Hepatocyte (in vitro differentiated cells): ENCODE measurements around the gene REP15. TPM values are rescaled to one million over a fixed set of nuclear protein-coding genes. Genes with fewer than 3 reads are reported as not detected.

Experiments
- DNase-seq: peaks from one replicate; pipeline ENCODE4 v3.0.0-alpha.2; 2016; ENCODE audit warnings: low spot score
- H2AFZ ChIP-seq: fragments of 200-600 bp; sonication (generic); 2 replicates; pipeline ENCODE4 v1.6.0; 2016; ENCODE audit warnings: antibody characterized with exemption, mild to moderate bottlenecking
- H3K27ac ChIP-seq: fragments of 200-600 bp; sonication (generic); 2 replicates; pipeline ENCODE4 v1.5.1; 2016; ENCODE audit warnings: mild to moderate bottlenecking
- H3K27me3 ChIP-seq: fragments of 200-600 bp; sonication (generic); 2 replicates; pipeline ENCODE4 v1.6.1; 2016
- H3K36me3 ChIP-seq: fragments of 200-600 bp; sonication (generic); replicated peaks from 2 replicates; pipeline ENCODE4 v1.5.1; 2016; ENCODE audit warnings: low read depth; ENCODE audit not compliant: insufficient read depth
- H3K4me1 ChIP-seq: fragments of 200-600 bp; sonication (generic); 2 replicates; pipeline ENCODE4 v1.5.1; 2016; ENCODE audit warnings: mild to moderate bottlenecking, moderate library complexity; ENCODE audit not compliant: insufficient read depth
- H3K4me2 ChIP-seq: fragments of 200-600 bp; sonication (generic); 2 replicates; pipeline ENCODE4 v1.6.0; 2016
- H3K4me3 ChIP-seq: fragments of 200-600 bp; sonication (generic); 2 replicates; pipeline ENCODE4 v1.5.1; 2016; ENCODE audit warnings: mild to moderate bottlenecking
- H3K79me2 ChIP-seq: fragments of 200-600 bp; sonication (generic); 2 replicates; pipeline ENCODE4 v1.6.0; 2017; ENCODE audit warnings: mild to moderate bottlenecking
- H3K9me2 ChIP-seq: fragments of 200-600 bp; sonication (generic); replicated peaks from 2 replicates; pipeline ENCODE4 v1.6.0; 2017; ENCODE audit warnings: mild to moderate bottlenecking; ENCODE audit not compliant: insufficient read depth
- H3K9me3 ChIP-seq: fragments of 200-600 bp; sonication (generic); 2 replicates; pipeline ENCODE4 v1.5.1; 2016; ENCODE audit warnings: low read depth, mild to moderate bottlenecking
- H4K20me1 ChIP-seq: fragments of 200-600 bp; sonication (generic); 2 replicates; pipeline ENCODE4 v1.6.0; 2016; ENCODE audit warnings: mild to moderate bottlenecking; ENCODE audit not compliant: insufficient read depth, poor library complexity, severe bottlenecking
- EZH2 ChIP-seq: fragments of 200-600 bp; sonication (generic); IDR thresholded peaks from 2 replicates; pipeline ENCODE4 v1.6.1; 2016; ENCODE audit warnings: antibody characterized with exemption, mild to moderate bottlenecking, borderline replicate concordance
- EZH2phosphoT487 ChIP-seq: fragments of 200-600 bp; sonication (generic); IDR thresholded peaks from one replicate; pipeline ENCODE4 v1.6.1; 2018; ENCODE audit warnings: antibody characterized with exemption, mild to moderate bottlenecking, low read depth, moderate library complexity; ENCODE audit not compliant: unreplicated experiment, severe bottlenecking
- WGBS: methylation state at CpG from one replicate; pipeline ENCODE4 v1.1.6; 2016; ENCODE audit warnings: low lambda C conversion rate; ENCODE audit errors: missing lambda C conversion rate; 5-methylcytosine and 5-hydroxymethylcytosine counted together
- polyA plus RNA-seq: library from polyadenylated mRNA; unstranded; fragments of >200 nt; fragmentation: Nextera tagmentation; extraction: Ambion mirVana; gene quantifications from 2 replicates; pipeline ENCODE4 v1.2.1, GENCODE V29; 2016
- total RNA-seq: library from RNA; depleted of rRNA; stranded (reverse); fragments of >200 nt; gene quantifications from 2 replicates; pipeline ENCODE4 v1.2.3, GENCODE V29; 2014
- TF ChIP-seq, protein P1 (sequence below): fragments of 200-600 bp; sonication (generic); IDR thresholded peaks from 2 replicates; pipeline ENCODE4 v1.5.1; 2016; ENCODE audit warnings: antibody characterized with exemption, mild to moderate bottlenecking; ENCODE audit not compliant: poor library complexity

Gene REP15
- total and polyA plus RNA-seq, 2 experiments from 2014 or later: 1.2 to 4.7 TPM

DNA sequence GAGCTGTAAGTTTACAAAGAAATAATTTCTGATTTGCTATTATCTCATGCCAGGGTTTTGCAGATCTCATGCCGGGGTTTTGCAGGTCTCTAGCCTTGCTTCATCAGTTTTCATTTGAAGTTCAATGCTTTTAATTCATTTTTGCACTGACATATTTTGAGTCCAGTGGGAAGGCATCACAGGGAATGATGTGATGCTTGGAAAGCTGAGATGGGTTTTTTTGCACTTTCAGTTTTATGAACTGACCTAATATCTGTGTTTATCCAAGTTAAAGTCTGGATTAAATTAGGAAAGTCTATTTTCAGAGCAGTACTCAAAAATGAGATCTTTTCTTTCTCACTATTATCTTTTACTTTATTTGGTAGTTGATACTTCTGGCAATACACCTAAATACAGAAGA, 23.6 kb upstream of the REP15 start:
- Histone ChIP-seq H3K36me3 (no peaks in the 10 kb centered on the region), H3K4me1 (no peaks in the 10 kb centered on the region), H3K79me2 (no peaks in the 10 kb centered on the region), H3K27me3 (no peaks in the 10 kb centered on the region), H3K9me3 (no peaks in the 10 kb centered on the region), H3K4me3 (no peak overlapping the region), H3K9me2 (no peaks in the 10 kb centered on the region), H2AFZ (no peak overlapping the region), H4K20me1 (no peaks in the 10 kb centered on the region), H3K27ac (no peak overlapping the region), H3K4me2 (no peak overlapping the region)
- WGBS: 81% methylated on average over 1 of the region's 1 CpG
- TF ChIP-seq EZH2 (no peak), EZH2phosphoT487 (no peak)
- TF ChIP-seq, protein P1, sequence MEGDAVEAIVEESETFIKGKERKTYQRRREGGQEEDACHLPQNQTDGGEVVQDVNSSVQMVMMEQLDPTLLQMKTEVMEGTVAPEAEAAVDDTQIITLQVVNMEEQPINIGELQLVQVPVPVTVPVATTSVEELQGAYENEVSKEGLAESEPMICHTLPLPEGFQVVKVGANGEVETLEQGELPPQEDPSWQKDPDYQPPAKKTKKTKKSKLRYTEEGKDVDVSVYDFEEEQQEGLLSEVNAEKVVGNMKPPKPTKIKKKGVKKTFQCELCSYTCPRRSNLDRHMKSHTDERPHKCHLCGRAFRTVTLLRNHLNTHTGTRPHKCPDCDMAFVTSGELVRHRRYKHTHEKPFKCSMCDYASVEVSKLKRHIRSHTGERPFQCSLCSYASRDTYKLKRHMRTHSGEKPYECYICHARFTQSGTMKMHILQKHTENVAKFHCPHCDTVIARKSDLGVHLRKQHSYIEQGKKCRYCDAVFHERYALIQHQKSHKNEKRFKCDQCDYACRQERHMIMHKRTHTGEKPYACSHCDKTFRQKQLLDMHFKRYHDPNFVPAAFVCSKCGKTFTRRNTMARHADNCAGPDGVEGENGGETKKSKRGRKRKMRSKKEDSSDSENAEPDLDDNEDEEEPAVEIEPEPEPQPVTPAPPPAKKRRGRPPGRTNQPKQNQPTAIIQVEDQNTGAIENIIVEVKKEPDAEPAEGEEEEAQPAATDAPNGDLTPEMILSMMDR: no peak
- DNase-seq: no peak

DNA sequence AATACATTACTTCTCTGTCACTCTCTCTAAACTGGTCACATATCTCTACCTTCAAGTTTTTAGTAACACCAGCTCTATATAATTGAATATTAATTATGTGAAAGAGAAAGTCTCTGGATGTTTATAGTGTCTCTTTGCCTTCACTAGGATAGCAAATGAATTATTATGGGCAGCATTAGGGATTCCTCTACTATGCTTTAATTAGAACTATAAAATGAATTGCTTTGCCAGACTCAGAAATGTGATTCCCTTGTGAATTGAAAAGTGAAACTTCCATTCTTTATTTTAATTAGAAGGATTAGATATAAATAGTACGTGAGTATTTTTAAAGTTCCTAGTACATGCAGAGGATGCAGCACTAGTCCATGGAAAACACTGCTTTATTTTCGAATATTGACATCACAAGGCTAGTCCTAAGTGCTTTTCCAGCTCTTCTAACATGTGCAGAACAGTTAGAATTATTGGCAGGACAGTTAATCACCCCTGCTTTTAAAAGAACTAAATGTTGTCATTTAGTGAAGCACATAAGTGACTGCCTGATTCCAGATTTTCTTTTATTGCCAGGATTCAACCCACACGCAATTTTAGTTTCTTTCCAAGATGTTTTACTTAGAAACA, 23.0 kb upstream of the REP15 start:
- H3K9me3 ChIP-seq: no peaks in the 10 kb centered on the region
- TF ChIP-seq EZH2phosphoT487: no peak
- TF ChIP-seq, protein P1: no peak
- no peak for TF ChIP-seq EZH2
- H3K79me2 ChIP-seq: no peaks in the 10 kb centered on the region
- no peaks in the 10 kb centered on the region for H3K4me1 ChIP-seq
- WGBS: 64% methylated on average over 3 of the region's 3 CpGs
- H3K36me3 ChIP-seq: no peaks in the 10 kb centered on the region
- H4K20me1 ChIP-seq: no peaks in the 10 kb centered on the region
- DNase-seq: no peak
- no peaks in the 10 kb centered on the region for H3K9me2 ChIP-seq
- no peak overlapping the region for H3K27ac ChIP-seq
- H3K27me3 ChIP-seq: no peaks in the 10 kb centered on the region
- H3K4me2 ChIP-seq: no peak overlapping the region
- H2AFZ ChIP-seq: no peak overlapping the region
- no peak overlapping the region for H3K4me3 ChIP-seq

DNA sequence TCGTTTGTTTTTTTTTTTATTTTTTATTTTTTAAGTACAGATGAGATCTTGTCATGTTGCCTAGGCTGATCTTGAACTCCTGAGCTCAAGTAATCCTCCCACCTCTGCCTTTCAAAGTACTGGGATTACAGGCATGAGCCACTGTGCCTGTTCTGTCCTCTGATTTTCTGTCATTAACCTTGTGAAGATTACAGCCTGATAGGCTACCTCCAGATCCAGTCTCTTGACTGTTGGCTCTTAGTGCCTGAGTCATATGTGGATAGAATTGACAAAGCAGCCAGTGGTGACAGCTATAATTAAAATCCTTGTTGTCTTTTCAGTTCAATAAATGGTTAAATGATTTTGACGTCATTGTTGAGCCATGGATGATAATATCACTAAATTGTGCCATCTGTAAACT, 21.3 kb upstream of the REP15 start:
- H3K4me1 ChIP-seq: no peaks in the 10 kb centered on the region
- H4K20me1 ChIP-seq: no peaks in the 10 kb centered on the region
- H3K27me3 ChIP-seq: no peaks in the 10 kb centered on the region
- H3K27ac ChIP-seq: no peak overlapping the region
- H3K4me2 ChIP-seq: no peak overlapping the region
- TF ChIP-seq, protein P1: no peak
- TF ChIP-seq EZH2 (no peak), EZH2phosphoT487 (no peak)
- H3K9me2 ChIP-seq: no peaks in the 10 kb centered on the region
- H3K4me3 ChIP-seq: no peak overlapping the region
- DNase-seq: no peak
- H3K36me3 ChIP-seq: no peaks in the 10 kb centered on the region
- H2AFZ ChIP-seq: no peak overlapping the region
- H3K9me3 ChIP-seq: no peaks in the 10 kb centered on the region
- 73% methylated on average over 2 of the region's 2 CpGs for WGBS
- H3K79me2 ChIP-seq: no peaks in the 10 kb centered on the region
